ENCODE results near the gene GPR39. TPM values are rescaled to one million over a fixed set of nuclear protein-coding genes. Genes with fewer than 3 reads are reported as not detected.

Gene GPR39
- total RNA-seq, 4 donors from 2014 or later = 0.76 to 1.3 (median 1.2) TPM

DNA sequence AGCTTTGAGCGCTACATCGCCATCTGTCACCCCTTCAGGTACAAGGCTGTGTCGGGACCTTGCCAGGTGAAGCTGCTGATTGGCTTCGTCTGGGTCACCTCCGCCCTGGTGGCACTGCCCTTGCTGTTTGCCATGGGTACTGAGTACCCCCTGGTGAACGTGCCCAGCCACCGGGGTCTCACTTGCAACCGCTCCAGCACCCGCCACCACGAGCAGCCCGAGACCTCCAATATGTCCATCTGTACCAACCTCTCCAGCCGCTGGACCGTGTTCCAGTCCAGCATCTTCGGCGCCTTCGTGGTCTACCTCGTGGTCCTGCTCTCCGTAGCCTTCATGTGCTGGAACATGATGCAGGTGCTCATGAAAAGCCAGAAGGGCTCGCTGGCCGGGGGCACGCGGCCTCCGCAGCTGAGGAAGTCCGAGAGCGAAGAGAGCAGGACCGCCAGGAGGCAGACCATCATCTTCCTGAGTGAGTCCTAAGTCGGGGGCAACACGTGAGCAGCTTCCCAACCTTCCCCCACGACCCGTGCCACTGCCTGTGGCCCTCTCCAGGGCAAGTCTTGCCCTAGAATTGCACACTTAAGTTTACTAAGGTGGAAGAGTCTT lies 928 bp downstream of the GPR39 start:
- Histone ChIP-seq H3K4me3 (no peak overlapping the region), H3K27me3 (peaks cover 0 to 6% (median 0%) of the 10 kb centered on the region in 4 donors), H3K36me3 (no peaks in the 10 kb centered on the region), H3K9me3 (no peaks in the 10 kb centered on the region), H3K4me1 (peaks cover 7 to 39% (median 11%) of the 10 kb centered on the region in 3 donors), H3K27ac (no peak overlapping the region)
- intact Hi-C loops (cut with DNase I) = no loop called here
- TF ChIP-seq, protein P1, sequence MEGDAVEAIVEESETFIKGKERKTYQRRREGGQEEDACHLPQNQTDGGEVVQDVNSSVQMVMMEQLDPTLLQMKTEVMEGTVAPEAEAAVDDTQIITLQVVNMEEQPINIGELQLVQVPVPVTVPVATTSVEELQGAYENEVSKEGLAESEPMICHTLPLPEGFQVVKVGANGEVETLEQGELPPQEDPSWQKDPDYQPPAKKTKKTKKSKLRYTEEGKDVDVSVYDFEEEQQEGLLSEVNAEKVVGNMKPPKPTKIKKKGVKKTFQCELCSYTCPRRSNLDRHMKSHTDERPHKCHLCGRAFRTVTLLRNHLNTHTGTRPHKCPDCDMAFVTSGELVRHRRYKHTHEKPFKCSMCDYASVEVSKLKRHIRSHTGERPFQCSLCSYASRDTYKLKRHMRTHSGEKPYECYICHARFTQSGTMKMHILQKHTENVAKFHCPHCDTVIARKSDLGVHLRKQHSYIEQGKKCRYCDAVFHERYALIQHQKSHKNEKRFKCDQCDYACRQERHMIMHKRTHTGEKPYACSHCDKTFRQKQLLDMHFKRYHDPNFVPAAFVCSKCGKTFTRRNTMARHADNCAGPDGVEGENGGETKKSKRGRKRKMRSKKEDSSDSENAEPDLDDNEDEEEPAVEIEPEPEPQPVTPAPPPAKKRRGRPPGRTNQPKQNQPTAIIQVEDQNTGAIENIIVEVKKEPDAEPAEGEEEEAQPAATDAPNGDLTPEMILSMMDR (IDR thresholded peaks at IDR 0.05) = no peak
- DNase-seq = no peak
- 98 to 100% methylated on average over 1 to 20 of the region's 30 CpGs for whole genome bisulfite sequencing, 2 donors

GRCh38 chr2:132419235-132419634 lies 2.6 kb downstream of the GPR39 start:
- Histone ChIP-seq H3K4me1 (peaks cover 7 to 40% (median 13%) of the 10 kb centered on the region in 3 donors), H3K9me3 (no peaks in the 10 kb centered on the region), H3K36me3 (no peaks in the 10 kb centered on the region), H3K4me3 (no peak overlapping the region), H3K27me3 (peaks cover 0 to 6% (median 0%) of the 10 kb centered on the region in 4 donors), H3K27ac (no peak overlapping the region)
- 63 to 73% methylated on average over 3 of the region's 3 CpGs for WGBS, 2 donors
- TF ChIP-seq, protein P1 (IDR thresholded peaks at IDR 0.05) = no peak
- no peak for TF ChIP-seq POLR2A (IDR thresholded peaks at IDR 0.05)
- intact Hi-C loops (cut with DNase I) = no loop called here
- DNase-seq = no peak

DNA sequence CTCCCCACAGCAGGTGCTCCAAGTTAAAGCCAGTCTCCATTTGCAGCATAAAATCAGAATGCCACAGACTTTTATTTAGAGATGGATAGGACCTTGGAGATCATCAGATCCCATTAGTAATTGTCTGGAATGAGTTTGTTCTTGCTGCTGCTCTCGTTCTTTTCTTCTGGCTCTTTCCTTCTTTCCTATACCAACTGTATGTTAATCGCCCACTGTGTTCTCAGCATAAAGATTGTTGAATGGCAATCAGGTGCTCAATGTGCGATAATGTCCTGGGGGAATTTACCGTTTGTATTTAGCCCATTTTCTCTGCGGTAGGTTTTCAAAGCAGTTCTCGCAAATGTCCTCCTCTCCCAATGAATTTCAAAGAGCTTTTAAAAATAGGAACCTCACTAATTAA lies 3.3 kb downstream of the GPR39 start:
- whole genome bisulfite sequencing, 2 donors = 81 to 89% methylated on average over 6 of the region's 6 CpGs
- H3K4me3 ChIP-seq = no peak overlapping the region
- peaks cover 7 to 45% (median 15%) of the 10 kb centered on the region in 3 donors for H3K4me1 ChIP-seq

GRCh38 chr2:132420816-132421805 lies 4.5 kb downstream of the GPR39 start:
- no peak for TF ChIP-seq POLR2A (IDR thresholded peaks at IDR 0.05)
- TF ChIP-seq, protein P1 (IDR thresholded peaks at IDR 0.05) = no peak
- H3K27ac ChIP-seq = no peak overlapping the region
- H3K36me3 ChIP-seq = no peaks in the 10 kb centered on the region
- intact Hi-C loops (cut with DNase I) = no loop called here
- no peak for DNase-seq
- peaks cover 2 to 36% (median 8%) of the 10 kb centered on the region in 3 donors for H3K4me1 ChIP-seq
- WGBS, 2 donors = 49 to 58% methylated on average over 2 of the region's 2 CpGs
- no peak overlapping the region for H3K4me3 ChIP-seq
- peaks cover 0 to 1% (median 0%) of the 10 kb centered on the region in 4 donors for H3K27me3 ChIP-seq
- no peaks in the 10 kb centered on the region for H3K9me3 ChIP-seq

More for the DNA sequence above, 3.3 kb downstream of the GPR39 start:
- Histone ChIP-seq H3K9me3 (no peaks in the 10 kb centered on the region), H3K27ac (no peak overlapping the region), H3K27me3 (peaks cover 0 to 6% (median 0%) of the 10 kb centered on the region in 4 donors), H3K36me3 (no peaks in the 10 kb centered on the region)
- TF ChIP-seq, protein P1 (IDR thresholded peaks at IDR 0.05) = no peak
- TF ChIP-seq POLR2A (IDR thresholded peaks at IDR 0.05) = no peak
- DNase-seq = no peak
- intact Hi-C loops (cut with DNase I) = no loop called here

- peaks cover 0 to 20% (median 4%) of the 10 kb centered on the region in 3 donors for H3K4me1 ChIP-seq
- H3K4me3 ChIP-seq = no peak overlapping the region
- no peak overlapping the region for H3K27ac ChIP-seq
- no peaks in the 10 kb centered on the region for H3K9me3 ChIP-seq
- intact Hi-C loops (cut with DNase I) = no loop called here
- WGBS, 2 donors = 87 to 100% methylated on average over 1 to 6 of the region's 6 CpGs
- DNase-seq = no peak
- TF ChIP-seq, protein P1 (IDR thresholded peaks at IDR 0.05) = no peak
- no peak for TF ChIP-seq POLR2A (IDR thresholded peaks at IDR 0.05)
- no peaks in the 10 kb centered on the region for H3K36me3 ChIP-seq
- H3K27me3 ChIP-seq = no peaks in the 10 kb centered on the region
Observed at GRCh38 chr2:132422736-132423135, 6.1 kb downstream of the GPR39 start.

Data from esophagus squamous epithelium (tissue), 5 donors.